Skeletal muscle tissue (tissue), 4 donors: ENCODE measurements around the gene F2RL2. TPM values are rescaled to one million over a fixed set of nuclear protein-coding genes. Genes with fewer than 3 reads are reported as not detected.

Experiments
- H3K27ac ChIP-seq: one replicate; pipeline ENCODE4 v1.7.0; 2013; ENCODE audit warnings: mild to moderate bottlenecking, low read depth, low read length, inconsistent platforms
- H3K27me3 ChIP-seq, 3 donors: one replicate each; pipeline ENCODE4 v1.7.0; 2013; ENCODE audit warnings: low read length in 3 of 3; ENCODE audit not compliant: control insufficient read depth in 3 of 3, insufficient read depth in 3 of 3
- H3K36me3 ChIP-seq, 3 donors: one replicate each; pipeline ENCODE4 v1.7.0; 2013; ENCODE audit warnings: low read length in 3 of 3; ENCODE audit not compliant: control insufficient read depth in 3 of 3, insufficient read depth in 3 of 3
- H3K4me1 ChIP-seq, 3 donors: one replicate each; pipeline ENCODE4 v1.7.0; 2013; ENCODE audit warnings: low read length in 3 of 3, mild to moderate bottlenecking in 3 of 3; ENCODE audit not compliant: control insufficient read depth in 3 of 3, insufficient read depth in 3 of 3
- H3K4me3 ChIP-seq, 3 donors: one replicate each; pipeline ENCODE4 v1.7.0; 2013; ENCODE audit warnings: low read length in 3 of 3
- H3K9ac ChIP-seq, 3 donors: one replicate each; pipeline ENCODE4 v1.7.0; 2013; ENCODE audit warnings: low read length in 3 of 3, mild to moderate bottlenecking in 3 of 3, moderate library complexity in 2 of 3, low read depth in 1 of 3
- H3K9me3 ChIP-seq, 3 donors: one replicate each; pipeline ENCODE4 v1.7.0; 2013; ENCODE audit warnings: low read length in 3 of 3; ENCODE audit not compliant: control insufficient read depth in 3 of 3
- total RNA-seq: library from RNA; depleted of rRNA; stranded (reverse); fragments of >200 nt; gene quantifications from one replicate; pipeline ENCODE4 v1.2.3, GENCODE V29; 2014
- donor health status: Osteomylitis.

Gene F2RL2
- total RNA-seq, 1 donor from 2014 or later = under 0.01 TPM

DNA sequence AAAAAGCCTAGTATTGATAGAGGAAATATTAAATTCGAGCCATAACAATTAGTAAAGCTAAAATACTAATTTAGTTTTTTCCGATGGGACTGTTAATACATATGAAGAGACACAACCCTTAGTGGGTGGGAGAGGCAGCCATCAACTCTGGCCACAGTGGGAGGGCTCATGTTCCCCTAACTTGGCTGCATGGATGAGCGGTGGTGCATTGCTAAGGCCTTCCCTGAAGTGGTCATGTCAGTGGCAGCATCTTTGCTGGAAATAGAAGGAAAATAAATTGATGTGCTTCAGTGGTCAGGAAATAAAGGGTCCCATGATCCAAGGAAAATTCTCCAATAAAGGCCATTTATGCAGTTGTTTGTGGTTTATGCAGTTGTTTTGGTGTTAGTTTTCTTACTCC lies 33.9 kb upstream of the F2RL2 start:
- Histone ChIP-seq H3K36me3 (no peaks in the 10 kb centered on the region), H3K27me3 (no peaks in the 10 kb centered on the region), H3K27ac (no peak overlapping the region), H3K4me1 (no peaks in the 10 kb centered on the region), H3K9ac (no peak overlapping the region), H3K4me3 (no peak overlapping the region), H3K9me3 (no peaks in the 10 kb centered on the region)

DNA sequence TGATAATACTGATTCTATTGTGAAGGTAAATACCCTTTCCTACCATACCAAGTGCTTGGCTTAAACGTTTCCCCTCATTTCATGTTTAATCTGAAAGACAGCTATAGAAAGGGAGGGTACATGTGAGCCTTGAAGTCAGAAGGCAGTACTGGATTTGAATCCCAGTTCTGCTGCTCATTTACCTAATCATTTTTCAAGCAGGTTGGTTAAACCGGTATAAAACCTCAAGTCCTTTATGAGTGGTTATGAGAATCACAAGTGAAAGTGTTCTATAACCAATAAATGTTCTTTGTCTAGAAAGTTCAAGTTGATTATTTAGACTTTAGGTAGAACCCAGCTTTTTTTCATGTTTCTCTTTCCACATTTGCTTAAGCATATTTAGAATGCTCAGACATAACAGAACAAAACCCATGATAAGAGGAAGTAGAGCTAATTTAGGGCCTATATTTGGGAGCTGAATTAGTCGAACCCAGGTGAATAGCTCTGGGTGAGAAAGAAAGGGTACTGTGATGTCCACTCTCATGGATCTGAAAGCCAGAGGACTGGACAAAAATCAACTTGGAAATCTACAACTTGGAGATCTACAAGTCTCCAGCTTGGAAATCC lies 29.7 kb upstream of the F2RL2 start:
- Histone ChIP-seq H3K36me3 (no peaks in the 10 kb centered on the region), H3K27me3 (no peaks in the 10 kb centered on the region), H3K27ac (no peak overlapping the region), H3K4me3 (no peak overlapping the region), H3K4me1 (no peaks in the 10 kb centered on the region), H3K9ac (no peak overlapping the region), H3K9me3 (peaks cover 2 to 4% (median 3%) of the 10 kb centered on the region in 3 donors)

GRCh38 chr5:76649140-76649539 lies 25.9 kb upstream of the F2RL2 start:
- Histone ChIP-seq H3K36me3 (no peaks in the 10 kb centered on the region), H3K9me3 (peaks cover 2 to 4% (median 3%) of the 10 kb centered on the region in 3 donors), H3K27ac (no peak overlapping the region), H3K4me1 (no peaks in the 10 kb centered on the region), H3K4me3 (no peak overlapping the region), H3K27me3 (no peaks in the 10 kb centered on the region), H3K9ac (no peak overlapping the region)

DNA sequence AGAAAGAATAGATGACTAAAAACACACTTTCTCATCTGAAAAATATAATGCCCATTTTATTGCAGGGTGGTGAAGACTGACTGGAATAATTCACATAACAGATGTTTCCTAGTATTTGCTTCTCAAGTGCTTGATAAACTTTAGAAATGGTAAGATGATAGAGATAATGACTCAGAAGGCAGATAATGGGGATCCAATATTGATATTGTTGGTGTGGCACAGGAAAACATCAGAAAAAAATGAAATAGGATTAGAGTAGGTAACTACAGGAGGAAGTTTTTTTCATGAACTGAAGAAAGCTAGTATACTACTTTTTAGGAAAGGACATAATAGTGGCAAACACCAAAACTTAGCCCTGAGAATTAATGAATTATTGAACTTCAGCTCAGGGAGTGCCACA lies 20.2 kb upstream of the F2RL2 start:
- H3K36me3 ChIP-seq = no peaks in the 10 kb centered on the region
- H3K27ac ChIP-seq = no peak overlapping the region
- H3K4me3 ChIP-seq = no peak overlapping the region
- no peaks in the 10 kb centered on the region for H3K4me1 ChIP-seq
- no peaks in the 10 kb centered on the region for H3K9me3 ChIP-seq
- H3K27me3 ChIP-seq = no peaks in the 10 kb centered on the region
- no peak overlapping the region for H3K9ac ChIP-seq

DNA sequence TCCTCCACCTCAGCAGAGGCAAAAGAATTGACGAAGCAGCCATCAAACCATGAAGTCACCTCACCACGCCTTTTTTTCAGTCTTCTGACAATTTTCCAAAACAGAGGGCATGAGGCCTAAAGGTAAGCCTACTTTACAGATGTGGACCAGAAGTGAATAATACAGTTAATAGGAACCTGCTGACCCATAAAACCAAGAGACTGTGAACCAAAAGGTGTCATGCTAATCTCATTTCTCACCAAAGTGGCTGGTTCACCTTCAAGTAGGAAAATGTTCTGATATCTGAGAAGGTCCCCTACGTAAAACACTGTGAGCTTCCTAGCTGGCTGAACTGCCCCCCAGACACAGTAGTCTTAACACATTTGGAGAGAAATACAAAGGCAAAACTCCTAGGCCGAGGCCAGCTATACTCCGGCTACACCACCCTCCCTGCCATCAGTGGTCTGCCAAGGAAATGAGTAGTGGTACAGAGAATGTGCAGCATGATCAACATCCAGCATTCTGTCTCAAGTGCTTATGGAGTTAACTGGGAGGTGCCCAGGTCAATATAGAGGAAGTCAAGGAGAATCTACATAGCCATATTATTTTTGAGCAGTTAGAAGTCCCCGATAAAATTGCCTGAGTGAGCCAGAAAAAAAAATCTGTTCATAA lies 19.3 kb upstream of the F2RL2 start:
- Histone ChIP-seq H3K36me3 (no peaks in the 10 kb centered on the region), H3K4me3 (no peak overlapping the region), H3K9ac (no peak overlapping the region), H3K27me3 (no peaks in the 10 kb centered on the region), H3K27ac (no peak overlapping the region), H3K9me3 (no peaks in the 10 kb centered on the region), H3K4me1 (no peaks in the 10 kb centered on the region)

DNA sequence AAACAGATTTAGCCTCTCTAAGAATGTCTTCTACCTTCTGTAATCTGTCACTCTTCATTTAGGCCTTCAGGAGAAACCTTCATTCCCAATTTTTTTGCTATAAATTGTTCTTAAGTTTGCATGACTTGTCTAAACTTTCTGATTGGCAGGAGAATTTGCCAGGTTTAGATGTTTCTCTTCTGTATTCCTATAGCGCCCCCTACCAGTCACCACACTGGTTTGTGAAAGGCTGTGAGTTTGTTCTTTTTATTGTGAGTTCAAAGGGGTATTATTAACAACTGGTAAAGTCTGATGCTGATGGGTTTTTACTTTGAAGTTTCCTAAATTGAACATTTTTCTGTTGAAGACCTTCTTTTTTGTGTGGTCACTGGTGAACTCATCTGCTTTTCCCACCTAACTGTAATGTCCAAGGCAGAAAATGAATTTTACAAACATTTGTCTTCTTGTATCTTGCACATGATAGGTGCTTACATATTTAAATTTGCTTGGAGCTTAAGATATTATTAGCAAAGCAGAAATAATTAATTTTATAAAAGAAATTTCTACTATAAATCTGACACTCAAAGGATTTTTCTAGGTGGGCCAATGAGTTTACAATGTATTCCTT lies 18.4 kb upstream of the F2RL2 start:
- Histone ChIP-seq H3K27me3 (no peaks in the 10 kb centered on the region), H3K27ac (no peak overlapping the region), H3K4me1 (no peaks in the 10 kb centered on the region), H3K9me3 (no peaks in the 10 kb centered on the region), H3K36me3 (no peaks in the 10 kb centered on the region), H3K9ac (no peak overlapping the region), H3K4me3 (no peak overlapping the region)

DNA sequence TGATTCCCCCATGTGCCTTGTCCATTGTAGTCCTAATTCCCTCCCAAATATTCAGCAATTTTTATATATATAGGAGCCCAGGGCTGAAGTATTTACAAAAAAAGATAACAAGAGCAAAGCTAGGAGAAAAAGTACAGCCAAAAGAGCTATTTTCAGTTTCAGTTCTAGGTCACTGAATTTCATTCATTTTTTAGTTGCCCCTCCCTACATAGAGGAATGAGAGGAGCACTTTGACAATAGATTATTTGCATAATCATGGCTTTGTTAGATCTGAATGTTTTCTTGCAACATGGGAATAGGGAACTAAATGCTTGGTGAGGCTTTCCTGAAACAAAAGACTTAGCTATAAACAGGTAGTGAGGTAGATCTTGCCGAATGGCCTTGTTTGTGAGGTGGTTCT lies 15.3 kb upstream of the F2RL2 start:
- no peak overlapping the region for H3K4me3 ChIP-seq
- H3K36me3 ChIP-seq = no peaks in the 10 kb centered on the region
- H3K27me3 ChIP-seq = no peaks in the 10 kb centered on the region
- H3K9ac ChIP-seq = no peak overlapping the region
- H3K4me1 ChIP-seq = no peaks in the 10 kb centered on the region
- H3K27ac ChIP-seq = no peak overlapping the region
- H3K9me3 ChIP-seq = no peaks in the 10 kb centered on the region

GRCh38 chr5:76637490-76637889 lies 14.3 kb upstream of the F2RL2 start:
- no peaks in the 10 kb centered on the region for H3K9me3 ChIP-seq
- no peaks in the 10 kb centered on the region for H3K27me3 ChIP-seq
- H3K27ac ChIP-seq = no peak overlapping the region
- no peaks in the 10 kb centered on the region for H3K36me3 ChIP-seq
- no peak overlapping the region for H3K9ac ChIP-seq
- no peaks in the 10 kb centered on the region for H3K4me1 ChIP-seq
- no peak overlapping the region for H3K4me3 ChIP-seq

DNA sequence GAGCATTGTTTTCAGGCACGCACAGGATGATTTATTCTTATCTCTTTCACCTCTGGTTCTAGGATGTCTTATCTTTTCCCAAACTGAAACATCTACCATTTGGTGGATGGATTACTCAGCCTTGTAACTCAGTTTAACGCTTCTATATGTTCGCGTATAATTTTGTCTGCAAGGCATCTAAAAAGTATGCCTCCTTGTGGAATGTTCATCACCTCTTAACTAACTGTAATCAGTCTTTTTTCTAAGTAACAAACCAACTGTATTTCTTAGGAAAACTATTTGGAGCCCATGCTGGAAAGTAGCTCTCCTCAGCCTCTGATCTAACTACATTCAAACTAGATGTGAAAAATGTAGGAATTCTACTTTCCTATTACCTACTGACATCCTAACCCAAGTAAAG lies 11.5 kb upstream of the F2RL2 start:
- no peak overlapping the region for H3K4me3 ChIP-seq
- H3K9ac ChIP-seq = no peak overlapping the region
- H3K27ac ChIP-seq = no peak overlapping the region
- no peaks in the 10 kb centered on the region for H3K4me1 ChIP-seq
- no peaks in the 10 kb centered on the region for H3K27me3 ChIP-seq
- no peaks in the 10 kb centered on the region for H3K9me3 ChIP-seq
- H3K36me3 ChIP-seq = no peaks in the 10 kb centered on the region

GRCh38 chr5:76626738-76627137 lies 3.5 kb upstream of the F2RL2 start:
- no peaks in the 10 kb centered on the region for H3K4me1 ChIP-seq
- no peaks in the 10 kb centered on the region for H3K36me3 ChIP-seq
- H3K27me3 ChIP-seq = no peaks in the 10 kb centered on the region
- no peaks in the 10 kb centered on the region for H3K9me3 ChIP-seq
- H3K27ac ChIP-seq = no peak overlapping the region
- no peak overlapping the region for H3K9ac ChIP-seq
- no peak overlapping the region for H3K4me3 ChIP-seq
